KOPT-K1 (cell line): ENCODE data around the gene SERTAD2.
A peak's percentile ranks its signal among the peaks of the same experiment; 100 is the strongest.

Experiments used
- H3K27ac ChIP-seq: fragments of 200-600 bp; sonication (generic); 2 replicates; pipeline ENCODE4 v1.5.1; 2016; ENCODE audit warnings: antibody characterized with exemption, mild to moderate bottlenecking, low read depth, low read length; ENCODE audit not compliant: poor library complexity, severe bottlenecking
- H3K36me3 ChIP-seq: fragments of 200-600 bp; sonication (generic); 2 replicates; pipeline ENCODE4 v1.5.1; 2017; ENCODE audit warnings: antibody characterized with exemption, mild to moderate bottlenecking, low read length, moderate library complexity; ENCODE audit not compliant: insufficient read depth
- H3K9me3 ChIP-seq: fragments of 200-600 bp; sonication (generic); 2 replicates; pipeline ENCODE4 v1.5.1; 2017; ENCODE audit warnings: antibody characterized with exemption, low read length, mild to moderate bottlenecking; ENCODE audit not compliant: insufficient read depth, poor library complexity, severe bottlenecking

The SERTAD2 gene

GRCh38 chr2:64659252-64659651 lies 5.5 kb upstream of the SERTAD2 start:
- H3K36me3 ChIP-seq, result no peaks in the 10 kb centered on the region
- no peak overlapping the region for H3K27ac ChIP-seq
- no peaks in the 10 kb centered on the region for H3K9me3 ChIP-seq

- Histone ChIP-seq H3K9me3 (no peaks in the 10 kb centered on the region), H3K27ac (no peak overlapping the region), H3K36me3 (no peaks in the 10 kb centered on the region)
Measured at GRCh38 chr2:64658269-64658668, 4.6 kb upstream of the SERTAD2 start.

- Histone ChIP-seq H3K9me3 (no peaks in the 10 kb centered on the region), H3K27ac (no peak overlapping the region), H3K36me3 (no peaks in the 10 kb centered on the region)
Measured at GRCh38 chr2:64657411-64657810, 3.7 kb upstream of the SERTAD2 start.

GRCh38 chr2:64656379-64656778 lies 2.7 kb upstream of the SERTAD2 start:
- no peaks in the 10 kb centered on the region for H3K36me3 ChIP-seq
- no peak overlapping the region for H3K27ac ChIP-seq
- H3K9me3 ChIP-seq, result no peaks in the 10 kb centered on the region

- no peaks in the 10 kb centered on the region for H3K9me3 ChIP-seq
- peak overlapping the region; percentile 47 for H3K27ac ChIP-seq
- H3K36me3 ChIP-seq, result no peaks in the 10 kb centered on the region
Measured at GRCh38 chr2:64655873-64656272, 2.2 kb upstream of the SERTAD2 start.

- no peaks in the 10 kb centered on the region for H3K36me3 ChIP-seq
- H3K27ac ChIP-seq, result peak overlapping the region; percentile 47
- no peaks in the 10 kb centered on the region for H3K9me3 ChIP-seq
Measured at GRCh38 chr2:64655018-64655664, 1.4 kb upstream of the SERTAD2 start.

GRCh38 chr2:64654063-64654811 lies 524 bp upstream of the SERTAD2 start:
- Histone ChIP-seq H3K36me3 (no peaks in the 10 kb centered on the region), H3K27ac (peak overlapping the region; percentile 69), H3K9me3 (no peaks in the 10 kb centered on the region)

GRCh38 chr2:64652231-64653108 lies 1.2 kb downstream of the SERTAD2 start:
- H3K27ac ChIP-seq, result peak overlapping the region; percentile 87
- H3K36me3 ChIP-seq, result no peaks in the 10 kb centered on the region
- no peaks in the 10 kb centered on the region for H3K9me3 ChIP-seq

GRCh38 chr2:64651590-64651989 lies 2.1 kb downstream of the SERTAD2 start:
- H3K9me3 ChIP-seq, result no peaks in the 10 kb centered on the region
- H3K36me3 ChIP-seq, result no peaks in the 10 kb centered on the region
- H3K27ac ChIP-seq, result no peak overlapping the region

GRCh38 chr2:64650722-64651338 lies 2.9 kb downstream of the SERTAD2 start:
- H3K27ac ChIP-seq, result no peak overlapping the region
- H3K36me3 ChIP-seq, result no peaks in the 10 kb centered on the region
- no peaks in the 10 kb centered on the region for H3K9me3 ChIP-seq

GRCh38 chr2:64650296-64650695 lies 3.4 kb downstream of the SERTAD2 start:
- no peak overlapping the region for H3K27ac ChIP-seq
- H3K9me3 ChIP-seq, result no peaks in the 10 kb centered on the region
- H3K36me3 ChIP-seq, result no peaks in the 10 kb centered on the region

- Histone ChIP-seq H3K36me3 (no peaks in the 10 kb centered on the region), H3K27ac (no peak overlapping the region), H3K9me3 (no peaks in the 10 kb centered on the region)
Measured at GRCh38 chr2:64649626-64650025, 4.1 kb downstream of the SERTAD2 start.

- H3K9me3 ChIP-seq, result no peaks in the 10 kb centered on the region
- H3K27ac ChIP-seq, result no peak overlapping the region
Measured at GRCh38 chr2:64649013-64649484, 4.7 kb downstream of the SERTAD2 start.

GRCh38 chr2:64646007-64646880 lies 7.5 kb downstream of the SERTAD2 start:
- no peaks in the 10 kb centered on the region for H3K9me3 ChIP-seq
- H3K36me3 ChIP-seq, result no peaks in the 10 kb centered on the region
- H3K27ac ChIP-seq, result no peak overlapping the region

More at GRCh38 chr2:64649013-64649484, 4.7 kb downstream of the SERTAD2 start:
- no peaks in the 10 kb centered on the region for H3K36me3 ChIP-seq
